ENCODE results near the gene PITX2. TPM values are rescaled to one million over a fixed set of nuclear protein-coding genes. Genes with fewer than 3 reads are reported as not detected.

The PITX2 gene
- total and polyA plus RNA-seq, 2 of the 8 experiments (the other 6 are each of a cell fraction or from before 2014, with no cell fraction given), result 0.09 to 0.67 TPM

- H3K79me2 ChIP-seq (ENCODE audit: control insufficient read depth in 1 of 2, insufficient read depth in 2 of 2, low read length in 2 of 2), result no peaks in the 10 kb centered on the region
- H3K9ac ChIP-seq (replicated peaks in 1 of 4; ENCODE audit: extremely low read depth in 1 of 4, low read depth in 3 of 4, low read length in 3 of 4), result no peak overlapping the region
- no peak overlapping the region for H2BK5ac ChIP-seq (ENCODE audit: low read depth, low read length)
- WGBS, 2 experiments (ENCODE audit: extremely low coverage in 1 of 2, insufficient coverage in 1 of 2, insufficient read length in 1 of 2, insufficient replicate concordance in 2 of 2, low coverage in 1 of 2, low lambda C conversion rate in 2 of 2, missing lambda C conversion rate in 1 of 2), result 86% methylated on average over 1 of the region's 1 CpG; no CpG with 5 or more reads in 1 of the 2 experiments
- H3K4ac ChIP-seq (replicated peaks; ENCODE audit: insufficient read length, low read depth, low read length), result no peak overlapping the region
- no peaks in the 10 kb centered on the region for H3K9me3 ChIP-seq (ENCODE audit: insufficient read depth in 2 of 2, low read depth in 1 of 2, low read length in 1 of 2)
- H3K36me3 ChIP-seq (ENCODE audit: control insufficient read depth in 2 of 4, insufficient read depth in 4 of 4, low read length in 3 of 4), result no peaks in the 10 kb centered on the region
- H3K27ac ChIP-seq (ENCODE audit: low read depth, low read length), result no peak overlapping the region
- FAIRE-seq (no peak), DNase-seq (ENCODE audit: low read depth in 1 of 2, low spot score in 2 of 2) (no peak)
- ChIA-PET POLR2A (ENCODE audit: partially characterized antibody) (no interaction called here), CTCF (ENCODE audit: partially characterized antibody) (interaction anchor here (0.6 to 1.9 kb wide), 2 partner anchors 9 to 1388 kb away, joined by 3 to 5 read pairs; no protein-coding TSS in a partner anchor)
- no peak overlapping the region for H3K18ac ChIP-seq (ENCODE audit: extremely low read depth, low read length)
- H2BK12ac ChIP-seq (ENCODE audit: low read depth, low read length), result no peak overlapping the region
- H3K4me1 ChIP-seq (replicated peaks in 1 of 4; ENCODE audit: control insufficient read depth in 3 of 4, insufficient read depth in 4 of 4, low read length in 3 of 4), result no peaks in the 10 kb centered on the region
- H3K23ac ChIP-seq (ENCODE audit: insufficient read length), result no peak overlapping the region
- no peaks in the 10 kb centered on the region for H3K23me2 ChIP-seq (ENCODE audit: low read depth, low read length)
- no peak overlapping the region for H4K91ac ChIP-seq (replicated peaks; ENCODE audit: insufficient read length, low read length)
- H3K79me1 ChIP-seq (ENCODE audit: low read depth, low read length), result no peaks in the 10 kb centered on the region
- H3K4me2 ChIP-seq (ENCODE audit: insufficient read depth in 1 of 2, low read depth in 2 of 2, low read length in 2 of 2), result no peak overlapping the region
- H3K27me3 ChIP-seq (replicated peaks in 1 of 4; ENCODE audit: control insufficient read depth in 3 of 4, extremely low read depth in 1 of 4, insufficient read depth in 3 of 4, low read length in 3 of 4), result no peaks in the 10 kb centered on the region
- no peak overlapping the region for H3K4me3 ChIP-seq (ENCODE audit: extremely low read depth in 1 of 4, insufficient read depth in 2 of 4, low read depth in 3 of 4, low read length in 4 of 4)
- no peak for TF ChIP-seq SIX5 (IDR thresholded peaks at IDR 0.05; ENCODE audit: low read depth, low read length)
- no peak for TF ChIP-seq GTF2F1 (IDR thresholded peaks at IDR 0.05; ENCODE audit: borderline replicate concordance, low read depth, low read length)
- no peak for TF ChIP-seq TBP (IDR thresholded peaks at IDR 0.05; ENCODE audit: low read depth, low read length)
- TF ChIP-seq PHF8 (conservative IDR thresholded peaks at IDR 0.05; ENCODE audit: low read depth, low read length), result no peak
- no peak for TF ChIP-seq JUND (IDR thresholded peaks at IDR 0.05; ENCODE audit: low read length)
- TF ChIP-seq SIRT6 (IDR thresholded peaks at IDR 0.05; ENCODE audit: low read length), result no peak
- TF ChIP-seq MAFK (IDR thresholded peaks at IDR 0.05; ENCODE audit: low read depth, low read length), result no peak
- no peak for TF ChIP-seq SRF (IDR thresholded peaks at IDR 0.05; ENCODE audit: low read depth, low read length)
- no peak for TF ChIP-seq KDM5A (IDR thresholded peaks at IDR 0.05; ENCODE audit: low read length)
- H2BK15ac ChIP-seq (ENCODE audit: low read length), result no peak overlapping the region
- H4K5ac ChIP-seq (ENCODE audit: insufficient read length, low read depth, low read length), result no peak overlapping the region
- H3K56ac ChIP-seq (replicated peaks; ENCODE audit: insufficient read length, low read depth, low read length), result no peak overlapping the region
- no peak overlapping the region for H2BK20ac ChIP-seq (ENCODE audit: low read length)
- no peak overlapping the region for H2AFZ ChIP-seq (ENCODE audit: low read length)
- H2AK5ac ChIP-seq (ENCODE audit: low read depth, low read length), result no peak overlapping the region
- H3K14ac ChIP-seq (ENCODE audit: insufficient read length), result no peak overlapping the region
- H2BK120ac ChIP-seq (replicated peaks; ENCODE audit: low read depth, low read length), result no peak overlapping the region
- H4K20me1 ChIP-seq (replicated peaks in 1 of 2; ENCODE audit: control insufficient read depth in 1 of 2, insufficient read depth in 2 of 2, low read length in 2 of 2), result no peaks in the 10 kb centered on the region
- H4K8ac ChIP-seq (ENCODE audit: extremely low read depth, insufficient read depth, low read length), result no peak overlapping the region
These were observed 27.3 kb downstream of the PITX2 start for GRCh38 chr4:110595583-110595982.
